ENCODE measurements around the gene BEND5.

The BEND5 gene

GRCh38 chr1:48681476-48682305, 95.0 kb downstream of the BEND5 start:
- DNase-seq (ENCODE audit: low read depth in 1 of 2, low spot score in 1 of 2) = no peak

DNA sequence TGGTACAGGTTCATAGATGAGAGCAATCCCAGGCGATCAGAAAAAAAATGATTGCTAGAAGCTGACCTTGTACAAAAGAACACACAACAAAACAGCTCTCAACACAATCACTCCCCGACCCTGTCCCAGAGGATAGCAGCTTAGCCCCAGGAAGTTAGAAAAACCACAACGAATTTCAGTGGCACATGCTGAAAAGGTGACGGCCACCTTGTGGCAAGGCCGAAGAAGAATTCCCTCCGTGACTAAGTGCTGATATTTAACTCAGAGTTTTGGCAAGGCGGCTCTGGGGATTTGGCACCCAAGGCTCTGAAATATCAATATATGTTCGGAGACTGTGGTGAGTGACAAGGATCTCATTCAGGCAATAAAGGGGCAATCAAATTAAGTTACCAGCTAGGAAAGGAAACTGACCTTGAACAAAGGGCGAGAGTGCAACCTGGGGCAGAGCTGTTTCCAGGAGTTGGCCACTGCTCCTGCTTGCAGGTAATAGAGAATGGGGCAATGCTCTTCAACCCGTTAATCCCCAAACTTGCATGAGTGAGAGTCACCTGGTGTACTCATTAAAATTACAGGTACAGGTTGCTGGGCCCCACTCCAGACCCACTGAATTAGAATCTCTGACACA, 96.2 kb downstream of the BEND5 start:
- no peak for DNase-seq (ENCODE audit: low read depth in 1 of 2, low spot score in 1 of 2)

- no peak for DNase-seq (ENCODE audit: low read depth in 1 of 2, low spot score in 1 of 2)
These were observed 96.8 kb downstream of the BEND5 start for GRCh38 chr1:48679859-48680258.

DNA sequence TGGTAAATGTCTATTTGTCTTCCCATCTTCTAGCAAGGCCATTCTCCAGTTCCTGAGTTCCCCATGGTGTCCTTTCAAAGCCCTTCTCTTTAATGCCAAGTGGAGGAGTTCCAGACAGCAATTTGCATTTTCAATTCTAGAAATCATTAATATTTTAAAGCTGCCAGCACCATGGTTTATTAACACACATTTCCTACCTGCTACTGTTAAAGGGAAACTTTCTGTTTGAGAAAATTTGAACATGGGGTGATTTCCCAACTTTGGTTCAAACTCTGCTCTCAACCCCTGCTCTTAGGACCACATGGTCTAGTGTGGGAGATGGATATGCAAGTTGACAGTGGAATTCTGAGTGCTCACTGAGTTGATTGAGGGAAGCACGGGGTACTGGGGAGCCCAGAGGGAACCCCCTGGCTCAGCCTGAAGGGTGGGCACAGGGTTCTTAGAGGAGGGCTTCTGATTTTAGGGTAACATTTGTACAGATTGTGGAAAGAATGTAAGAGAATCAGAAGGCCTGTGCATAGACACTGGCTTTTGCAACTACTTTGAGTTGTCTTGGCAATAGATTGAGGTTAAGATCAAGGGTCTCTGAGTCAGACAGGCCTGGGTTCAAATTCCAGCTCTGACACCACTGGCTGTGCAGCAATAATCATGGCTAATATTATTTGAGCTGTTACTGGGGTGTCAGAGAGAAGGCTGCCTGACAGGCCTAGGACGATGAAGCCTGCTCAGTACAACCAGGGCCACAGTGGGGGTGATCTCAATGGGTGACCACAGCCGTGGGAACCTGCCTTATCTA, 97.8 kb downstream of the BEND5 start:
- no peak for DNase-seq (ENCODE audit: low read depth in 1 of 2, low spot score in 1 of 2)
